Activated CD8-positive, alpha-beta T cell treated with anti-CD3 and anti-CD28 coated beads, Interleukin-2, amount 10 ng/mL, durations not matched to agents 7 days and 5 days (primary cell): ENCODE results near the gene SEPHS2. TPM values are rescaled to one million over a fixed set of nuclear protein-coding genes. Genes with fewer than 3 reads are reported as not detected.

Experiments
- ATAC-seq: fragments of 150-1000 bp; cut with Tn5 transposase; one replicate; pipeline ENCODE4 v1.10.0; 2021; ENCODE audit warnings: moderate library complexity
- CTCF ChIA-PET: fragments of 350-600 bp; sonication (Branson Sonifier 250); formaldehyde crosslinking; loops from one replicate; lab custom pipeline; 2021; ENCODE audit warnings: antibody characterized with exemption; lab: Charles Lee
- POLR2A ChIA-PET: fragments of 350-600 bp; sonication (Branson Sonifier 250); formaldehyde crosslinking; loops from one replicate; lab custom pipeline; 2021; ENCODE audit warnings: antibody characterized with exemption; lab: Charles Lee
- DNase-seq: peaks from one replicate; pipeline ENCODE4 v3.0.0-alpha.2; 2020
- H3K27ac Mint-ChIP-seq: one replicate; pipeline ENCODE4 v1.8.0; 2021; ENCODE audit warnings: mild to moderate bottlenecking, mixed read lengths
- H3K27me3 Mint-ChIP-seq: one replicate; pipeline ENCODE4 v1.8.0; 2021; ENCODE audit warnings: low read depth, mixed read lengths
- H3K36me3 Mint-ChIP-seq: one replicate; pipeline ENCODE4 v1.8.0; 2021; ENCODE audit warnings: low read depth, mixed read lengths
- H3K4me1 Mint-ChIP-seq: one replicate; pipeline ENCODE4 v1.8.0; 2021; ENCODE audit warnings: low read depth, mixed read lengths
- H3K4me3 Mint-ChIP-seq: one replicate; pipeline ENCODE4 v1.8.0; 2021; ENCODE audit warnings: mild to moderate bottlenecking, mixed read lengths
- H3K9me3 Mint-ChIP-seq: one replicate; pipeline ENCODE4 v1.8.0; 2022; ENCODE audit warnings: mixed read lengths; ENCODE audit not compliant: insufficient read depth
- total RNA-seq, 2 experiments: library from RNA; stranded (reverse); gene quantifications; one replicate each; pipeline ENCODE4 v1.2.3, GENCODE V29; 2021

Gene SEPHS2
- total RNA-seq = 10 to 100 TPM; 64.6 to 68.7 TPM

DNA sequence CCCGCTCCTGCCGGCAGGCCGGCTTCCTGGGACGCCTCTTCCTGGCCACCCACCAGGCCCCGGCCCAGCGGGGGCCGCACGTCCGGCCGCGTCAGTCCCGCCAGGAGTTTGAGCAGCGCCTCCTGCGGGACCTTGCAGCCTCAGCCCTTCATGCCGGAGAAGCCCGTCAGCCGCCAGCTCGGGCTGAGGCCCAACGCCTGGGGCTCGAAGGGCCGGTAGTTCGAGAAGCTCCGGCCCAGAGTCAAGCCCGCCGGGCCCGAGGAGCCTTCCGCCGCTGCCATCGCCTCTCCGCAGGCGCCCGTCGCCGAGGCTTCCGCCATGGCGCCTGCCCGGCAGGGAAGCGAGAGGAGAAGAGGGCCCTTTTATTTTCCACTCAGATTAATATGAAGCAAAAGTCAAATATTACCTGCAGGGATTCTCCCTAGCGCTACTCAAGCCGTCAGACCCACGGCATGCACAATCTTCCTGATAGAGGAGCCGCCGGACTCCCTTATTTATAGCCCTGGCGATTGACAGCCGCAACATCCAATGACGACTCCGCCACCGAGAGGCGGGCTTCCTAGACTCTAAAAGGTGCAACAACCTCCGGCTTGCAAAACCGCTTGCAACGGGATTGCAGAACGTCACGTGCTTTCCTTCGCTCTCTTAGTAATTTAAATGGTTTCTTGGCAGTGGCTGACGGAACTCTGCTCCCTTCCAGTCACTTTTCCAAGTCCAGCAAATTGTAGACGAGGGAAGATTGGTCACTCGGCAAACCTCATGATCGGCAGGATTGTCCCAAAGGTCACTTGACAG, at the start of gene SEPHS2:
SEPHS2 (minus strand) TSS at position 467 of the 795 bp plus-strand sequence; CDS start at position 320, 147 bp downstream.
- H3K9me3 Mint-ChIP-seq = no peaks in the 10 kb centered on the region
- peak within 1 kb of the TSS; percentile 94 for H3K27ac Mint-ChIP-seq
- H3K27me3 Mint-ChIP-seq = no peaks in the 10 kb centered on the region
- H3K36me3 Mint-ChIP-seq = peaks cover 27% of the 10 kb centered on the region
- DNase-seq (peak; percentile 98), ATAC-seq (peak; percentile 97)
- POLR2A ChIA-PET = interaction anchor here (0.6 to 3.8 kb wide), 9 partner anchors 10 to 165 kb away, joined by 3 to 18 read pairs (median 6); partner anchors contain the start of genes DCTPP1, ITGAL and ZNF689
- CTCF ChIA-PET = interaction anchor here (0.7 to 8.3 kb wide), 7 partner anchors 12 to 170 kb away, joined by 4 to 139 read pairs (median 5); partner anchors contain the start of genes DCTPP1, ITGAL and ZNF747
- H3K4me3 Mint-ChIP-seq = peak within 1 kb of the TSS; percentile 90
- H3K4me1 Mint-ChIP-seq = peaks cover 52% of the 10 kb centered on the region

GRCh38 chr16:30494709-30495108, 49.0 kb upstream of the SEPHS2 start:
- peaks cover 62% of the 10 kb centered on the region for H3K36me3 Mint-ChIP-seq
- H3K27ac Mint-ChIP-seq = no peak overlapping the region
- peaks cover 31% of the 10 kb centered on the region for H3K4me1 Mint-ChIP-seq
- ChIA-PET CTCF (interaction anchor here (2.4 to 2.7 kb wide), 2 partner anchors 45 to 64 kb away, joined by 9 to 11 read pairs; partner anchors contain the start of gene DCTPP1), POLR2A (interaction anchor here (0.9 to 3.4 kb wide), 13 partner anchors 8 to 65 kb away, joined by 3 to 12 read pairs (median 5); partner anchors contain the start of genes DCTPP1 and ITGAL)
- no peaks in the 10 kb centered on the region for H3K9me3 Mint-ChIP-seq
- DNase-seq (no peak), ATAC-seq (no peak)
- H3K4me3 Mint-ChIP-seq = no peak overlapping the region
- no peaks in the 10 kb centered on the region for H3K27me3 Mint-ChIP-seq

DNA sequence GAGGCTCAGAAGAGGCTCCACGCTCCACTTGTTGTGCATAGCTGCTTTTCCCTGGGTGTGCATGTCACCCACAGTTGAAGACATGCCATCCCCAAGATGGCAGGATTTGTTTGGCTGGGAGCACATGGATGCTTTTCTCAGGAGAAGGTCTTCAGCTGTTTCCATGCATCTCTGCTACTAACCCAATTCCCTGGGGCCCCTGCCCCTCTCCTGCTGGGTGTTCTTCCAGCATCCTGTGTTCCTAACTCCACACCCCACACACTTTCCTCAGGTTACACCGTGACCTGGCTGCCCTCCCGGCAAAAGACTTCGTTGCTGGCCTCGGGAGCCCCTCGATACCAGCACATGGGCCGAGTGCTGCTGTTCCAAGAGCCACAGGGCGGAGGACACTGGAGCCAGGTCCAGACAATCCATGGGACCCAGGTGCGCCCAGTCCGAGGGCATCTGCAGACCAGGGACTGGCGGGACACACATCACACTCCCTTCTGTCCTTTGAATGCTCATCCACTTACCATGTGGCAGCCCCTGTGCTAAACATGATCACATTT, 48.3 kb upstream of the SEPHS2 start:
- H3K9me3 Mint-ChIP-seq = no peaks in the 10 kb centered on the region
- H3K27ac Mint-ChIP-seq = no peak overlapping the region
- ChIA-PET POLR2A (interaction anchor here (0.9 to 3.0 kb wide), 9 partner anchors 10 to 64 kb away, joined by 3 to 9 read pairs (median 5); partner anchors contain the start of genes DCTPP1 and ITGAL), CTCF (interaction anchor here (2.7 kb wide), 1 partner anchor 63 kb away, joined by 9 read pairs; the partner anchor contains the start of gene DCTPP1)
- no peak overlapping the region for H3K4me3 Mint-ChIP-seq
- no peaks in the 10 kb centered on the region for H3K27me3 Mint-ChIP-seq
- peaks cover 65% of the 10 kb centered on the region for H3K36me3 Mint-ChIP-seq
- ATAC-seq (no peak), DNase-seq (no peak)
- H3K4me1 Mint-ChIP-seq = peaks cover 38% of the 10 kb centered on the region

DNA sequence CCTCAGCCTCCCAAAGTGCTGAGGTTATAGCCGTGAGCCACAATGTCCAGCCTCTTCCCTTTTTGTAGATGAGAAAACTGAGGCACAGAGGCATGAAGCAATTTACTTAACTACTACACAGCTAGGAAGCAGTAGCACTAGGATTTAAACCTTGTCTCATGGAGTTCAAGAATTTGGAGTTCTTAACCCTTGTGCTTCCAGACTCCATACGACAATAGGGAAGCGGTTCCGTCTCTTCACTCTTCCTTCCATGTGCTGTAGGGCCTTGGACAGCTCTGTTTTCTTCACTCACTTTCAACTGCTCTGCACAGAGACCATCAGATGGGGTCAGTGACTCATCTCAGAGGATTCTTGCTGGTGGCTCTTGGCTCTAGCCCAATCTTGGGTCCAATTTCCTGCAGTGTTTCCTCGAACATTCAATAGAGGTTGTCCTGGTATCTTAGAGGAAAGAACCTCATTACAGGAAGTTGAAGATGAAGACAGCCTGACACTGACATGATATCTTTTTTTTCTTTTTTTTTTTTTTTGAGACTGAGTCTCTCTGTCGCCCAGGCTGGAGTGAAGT, 46.2 kb upstream of the SEPHS2 start:
- CTCF ChIA-PET = interaction anchor here (1.3 to 1.8 kb wide), 5 partner anchors 12 to 107 kb away, joined by 3 to 5 read pairs (median 4); partner anchors contain the start of gene DCTPP1

DNA sequence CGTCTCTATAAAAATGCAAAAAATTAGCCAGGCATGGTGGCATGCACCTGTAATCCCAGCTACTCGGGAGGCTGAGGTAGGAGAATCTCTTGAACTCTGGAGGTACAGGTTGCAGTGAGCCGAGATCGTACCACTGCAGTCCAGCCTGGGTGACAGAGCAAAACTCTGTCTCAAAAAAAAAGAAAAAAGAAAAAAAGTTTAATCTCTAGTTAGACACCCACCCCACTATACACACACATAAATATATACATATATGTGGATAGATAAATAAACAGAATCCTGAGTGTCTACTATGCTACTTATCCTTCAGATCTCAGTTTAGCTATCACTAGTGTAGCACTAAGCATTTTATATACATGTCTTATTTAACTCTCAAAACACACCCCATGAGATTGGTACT, 45.6 kb upstream of the SEPHS2 start:
- no peak for DNase-seq
- no peaks in the 10 kb centered on the region for H3K27me3 Mint-ChIP-seq
- H3K4me1 Mint-ChIP-seq = peaks cover 53% of the 10 kb centered on the region
- ChIA-PET POLR2A (interaction anchor here (0.6 to 1.6 kb wide), 6 partner anchors 8 to 43 kb away, joined by 3 to 11 read pairs (median 4); no protein-coding TSS in a partner anchor), CTCF (interaction anchor here (1.3 to 1.8 kb wide), 5 partner anchors 12 to 107 kb away, joined by 3 to 5 read pairs (median 4); partner anchors contain the start of gene DCTPP1)
- peaks cover 72% of the 10 kb centered on the region for H3K36me3 Mint-ChIP-seq
- no peaks in the 10 kb centered on the region for H3K9me3 Mint-ChIP-seq
- H3K27ac Mint-ChIP-seq = peak overlapping the region; percentile 76
- ATAC-seq = no peak
- no peak overlapping the region for H3K4me3 Mint-ChIP-seq

More for the DNA sequence above, 46.2 kb upstream of the SEPHS2 start:
- POLR2A ChIA-PET = interaction anchor here (0.6 to 1.3 kb wide), 4 partner anchors 9 to 54 kb away, joined by 3 to 6 read pairs (median 6); no protein-coding TSS in a partner anchor
- peaks cover 70% of the 10 kb centered on the region for H3K36me3 Mint-ChIP-seq
- DNase-seq (peak; percentile 36), ATAC-seq (peak; percentile 74)
- no peak overlapping the region for H3K4me3 Mint-ChIP-seq
- no peaks in the 10 kb centered on the region for H3K27me3 Mint-ChIP-seq
- peaks cover 52% of the 10 kb centered on the region for H3K4me1 Mint-ChIP-seq
- H3K9me3 Mint-ChIP-seq = no peaks in the 10 kb centered on the region
- H3K27ac Mint-ChIP-seq = peak overlapping the region; percentile 76

GRCh38 chr16:30490210-30490609, 44.5 kb upstream of the SEPHS2 start:
- POLR2A ChIA-PET = interaction anchor here (1.2 to 2.5 kb wide), 4 partner anchors 10 to 17 kb away, joined by 3 to 20 read pairs (median 7); no protein-coding TSS in a partner anchor
- H3K9me3 Mint-ChIP-seq = no peaks in the 10 kb centered on the region
- H3K27ac Mint-ChIP-seq = peak overlapping the region; percentile 37
- H3K4me3 Mint-ChIP-seq = no peak overlapping the region
- DNase-seq = no peak
- peaks cover 73% of the 10 kb centered on the region for H3K36me3 Mint-ChIP-seq
- ATAC-seq = no peak
- no peaks in the 10 kb centered on the region for H3K27me3 Mint-ChIP-seq
- H3K4me1 Mint-ChIP-seq = peaks cover 56% of the 10 kb centered on the region
- CTCF ChIA-PET = interaction anchor here (1.8 to 2.6 kb wide), 2 partner anchors 60 to 67 kb away, joined by 4 to 15 read pairs; partner anchors contain the start of gene DCTPP1

DNA sequence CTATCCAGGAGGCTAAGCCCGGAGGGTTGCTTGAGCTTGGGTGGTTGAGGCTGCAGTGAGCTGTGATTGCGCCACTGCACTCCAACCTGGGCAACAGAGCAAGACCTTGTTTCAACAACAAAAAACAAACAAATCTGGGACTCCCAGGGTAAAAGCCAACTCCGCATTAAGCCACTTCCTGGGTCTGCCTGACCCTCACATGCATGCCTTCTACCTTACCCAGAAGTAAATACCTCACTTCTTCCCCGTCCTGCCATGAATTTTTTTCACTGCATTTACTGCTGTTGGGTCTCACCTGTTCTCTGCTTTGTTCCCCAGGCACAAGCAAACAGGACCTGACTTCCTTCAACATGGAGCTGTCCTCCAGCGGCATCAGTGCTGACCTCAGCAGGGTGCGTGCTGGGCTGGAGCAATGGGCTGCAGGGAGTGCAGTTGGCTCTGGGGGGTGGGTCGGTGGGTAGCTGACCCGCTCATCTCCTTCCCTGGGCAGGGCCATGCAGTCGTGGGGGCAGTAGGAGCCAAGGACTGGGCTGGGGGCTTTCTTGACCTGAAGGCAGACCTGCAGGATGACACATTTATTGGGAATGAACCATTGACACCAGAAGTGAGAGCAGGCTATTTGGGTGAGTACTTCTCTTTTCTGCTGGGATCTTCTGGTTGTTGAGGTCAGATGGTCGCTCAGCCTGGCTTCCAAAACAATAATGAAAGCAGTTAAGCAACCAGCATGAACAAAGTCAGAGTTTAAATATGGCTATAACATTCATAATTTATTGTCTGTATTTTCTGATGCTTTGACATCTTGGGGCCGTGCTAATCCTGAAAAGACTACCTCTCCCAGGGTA, 43.3 kb upstream of the SEPHS2 start:
- Mint-ChIP-seq H3K27ac (peak overlapping the region; percentile 60), H3K36me3 (peaks cover 73% of the 10 kb centered on the region), H3K4me1 (peaks cover 57% of the 10 kb centered on the region), H3K9me3 (no peaks in the 10 kb centered on the region), H3K4me3 (no peak overlapping the region), H3K27me3 (no peaks in the 10 kb centered on the region)
- CTCF ChIA-PET = interaction anchor here (2.6 kb wide), 1 partner anchor 59 kb away, joined by 15 read pairs; the partner anchor contains the start of gene DCTPP1
- ATAC-seq = no peak
- no peak for DNase-seq
- POLR2A ChIA-PET = interaction anchor here (0.5 to 2.5 kb wide), 10 partner anchors 9 to 76 kb away, joined by 3 to 20 read pairs (median 4); no protein-coding TSS in a partner anchor

DNA sequence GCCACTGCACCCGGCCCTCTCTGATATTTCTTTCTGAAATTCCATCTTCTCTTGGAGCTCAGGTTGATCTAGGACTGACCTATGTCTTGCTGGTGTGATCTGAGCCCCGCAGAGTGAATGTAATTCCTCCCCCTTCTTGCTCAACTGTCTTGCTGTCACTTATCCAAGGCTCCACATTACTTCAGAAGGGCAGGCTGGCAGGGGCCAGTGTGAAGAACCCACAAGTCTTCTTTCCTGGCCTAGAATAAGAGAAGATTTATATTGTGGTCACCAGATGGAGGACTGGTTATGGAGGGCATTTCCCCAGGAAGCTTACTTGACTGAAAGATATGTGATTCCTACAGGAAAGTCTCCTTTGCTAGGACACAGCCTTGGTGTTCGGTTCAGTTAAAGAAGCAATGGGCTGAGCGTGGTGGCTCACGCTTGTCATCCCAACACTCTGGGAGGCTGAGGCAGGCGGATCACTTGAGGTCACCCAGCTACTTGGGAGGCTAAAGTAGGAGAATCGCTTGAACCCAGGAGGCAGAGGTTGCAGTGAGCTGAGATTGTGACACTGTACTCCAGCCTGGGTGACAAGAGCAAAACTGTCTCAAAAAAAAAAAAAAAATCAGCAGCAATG, 40.3 kb upstream of the SEPHS2 start:
- ChIA-PET CTCF (interaction anchor here (1.0 to 1.3 kb wide), 3 partner anchors 9 to 38 kb away, joined by 3 to 4 read pairs (median 3); no protein-coding TSS in a partner anchor), POLR2A (interaction anchor here (1.6 to 1.9 kb wide), 2 partner anchors 9 to 13 kb away, joined by 5 to 6 read pairs; no protein-coding TSS in a partner anchor)
- H3K27ac Mint-ChIP-seq = peak overlapping the region; percentile 77
- no peak for ATAC-seq
- H3K9me3 Mint-ChIP-seq = no peaks in the 10 kb centered on the region
- no peaks in the 10 kb centered on the region for H3K27me3 Mint-ChIP-seq
- H3K4me1 Mint-ChIP-seq = peaks cover 64% of the 10 kb centered on the region
- no peak for DNase-seq
- peaks cover 79% of the 10 kb centered on the region for H3K36me3 Mint-ChIP-seq
- H3K4me3 Mint-ChIP-seq = no peak overlapping the region

- H3K27ac Mint-ChIP-seq = no peak overlapping the region
- H3K27me3 Mint-ChIP-seq = no peaks in the 10 kb centered on the region
- no peak overlapping the region for H3K4me3 Mint-ChIP-seq
- DNase-seq (no peak), ATAC-seq (no peak)
- peaks cover 64% of the 10 kb centered on the region for H3K4me1 Mint-ChIP-seq
- ChIA-PET CTCF (interaction anchor here (1.6 to 1.8 kb wide), 2 partner anchors 13 to 55 kb away, joined by 5 to 9 read pairs; partner anchors contain the start of genes DCTPP1 and ITGAL), POLR2A (interaction anchor here (0.6 to 1.2 kb wide), 3 partner anchors 10 to 77 kb away, joined by 3 to 6 read pairs (median 4); no protein-coding TSS in a partner anchor)
- peaks cover 78% of the 10 kb centered on the region for H3K36me3 Mint-ChIP-seq
- H3K9me3 Mint-ChIP-seq = no peaks in the 10 kb centered on the region
Observed at GRCh38 chr16:30484887-30485286, 39.2 kb upstream of the SEPHS2 start.
